ENCODE results near the gene ADAMTS18. TPM values are rescaled to one million over a fixed set of nuclear protein-coding genes. Genes with fewer than 3 reads are reported as not detected.

ADAMTS18 gene
- total RNA-seq, 1 experiment from 2014 or later = not detected

GRCh38 chr16:77470851-77471250, 36.0 kb upstream of the ADAMTS18 start:
- no peaks in the 10 kb centered on the region for H4K20me1 ChIP-seq (ENCODE audit: insufficient read depth)
- no peaks in the 10 kb centered on the region for H3K79me2 ChIP-seq (ENCODE audit: insufficient read depth, low read length)
- no peak overlapping the region for H3K27ac ChIP-seq (ENCODE audit: low read depth, low read length)
- H3K9ac ChIP-seq (ENCODE audit: low read length) = no peak overlapping the region
- no peak for ATAC-seq
- CTCF ChIA-PET = no interaction called here
- intact Hi-C loops (cut with micrococcal nuclease) = no loop called here
- H3K4me2 ChIP-seq (ENCODE audit: low read length) = no peak overlapping the region
- no TSS peak for BruUV-seq (replicated peaks)
- no peaks in the 10 kb centered on the region for H3K9me2 ChIP-seq (ENCODE audit: insufficient read depth)
- peaks cover 32% of the 10 kb centered on the region for H3K27me3 ChIP-seq (ENCODE audit: insufficient read depth, low read length)
- no peak overlapping the region for H3K4me3 ChIP-seq (replicated peaks in 1 of 2; ENCODE audit: low read depth in 1 of 2, low read length in 2 of 2)
- H3K4me1 ChIP-seq (ENCODE audit: control insufficient read depth in 1 of 2, insufficient read depth in 2 of 2, low read length in 2 of 2) = no peaks in the 10 kb centered on the region
- RAD21 ChIA-PET (ENCODE audit: low non-redundant PET in 1 of 2, low total read pairs in 2 of 2, uncharacterized antibody in 2 of 2, unreplicated experiment in 2 of 2) = no interaction called here
- DNase-seq (ENCODE audit: low read depth, low spot score) = no peak
- POLR2A ChIA-PET = no interaction called here
- H3K9me3 ChIP-seq (ENCODE audit: control insufficient read depth in 1 of 2, insufficient read depth in 1 of 2, low read depth in 1 of 2, low read length in 2 of 2) = no peaks in the 10 kb centered on the region
- TF ChIP-seq TCF7L2 (IDR thresholded peaks at IDR 0.05; ENCODE audit: borderline replicate concordance, extremely low read depth, insufficient read depth, insufficient read length) (no peak), ZFX (IDR thresholded peaks at IDR 0.05) (no peak), REST (IDR thresholded peaks at IDR 0.05; ENCODE audit: low read depth) (no peak), RAD21 (IDR thresholded peaks at IDR 0.05; ENCODE audit: low read depth) (no peak), ATF3 (IDR thresholded peaks at IDR 0.05) (no peak), YY1 (IDR thresholded peaks at IDR 0.05; ENCODE audit: extremely low read depth, insufficient replicate concordance, low read depth, low read length) (no peak), FOSL1 (IDR thresholded peaks at IDR 0.05; ENCODE audit: low read depth) (no peak), SP1 (IDR thresholded peaks at IDR 0.05; ENCODE audit: low read depth) (no peak), POLR2AphosphoS5 (IDR thresholded peaks at IDR 0.05; ENCODE audit: low read depth, low read length) (no peak), MAX (IDR thresholded peaks at IDR 0.05) (no peak), CTCF (IDR thresholded peaks at IDR 0.05 in 2 of 3, conservative IDR thresholded peaks at IDR 0.05 in 1 of 3; ENCODE audit: borderline replicate concordance in 1 of 3, insufficient read depth in 1 of 3, low read depth in 2 of 3, low read length in 2 of 3) (no peak), SIN3A (IDR thresholded peaks at IDR 0.05; ENCODE audit: low read depth) (no peak), CBX3 (IDR thresholded peaks at IDR 0.05; ENCODE audit: low read depth) (no peak), EGR1 (IDR thresholded peaks at IDR 0.05; ENCODE audit: low read depth) (no peak), EZH2 (IDR thresholded peaks at IDR 0.05) (no peak), ELF1 (IDR thresholded peaks at IDR 0.05; ENCODE audit: borderline replicate concordance, low read depth) (no peak), ZBTB33 (IDR thresholded peaks at IDR 0.05; ENCODE audit: extremely low read depth, insufficient replicate concordance, low read length) (no peak), JUND (IDR thresholded peaks at IDR 0.05) (no peak), CEBPB (IDR thresholded peaks at IDR 0.05; ENCODE audit: low read depth) (no peak)
- no peaks in the 10 kb centered on the region for H3K36me3 ChIP-seq (ENCODE audit: control insufficient read depth in 1 of 2, insufficient read depth in 2 of 2, low read length in 2 of 2)
- H2AFZ ChIP-seq (ENCODE audit: low read depth, low read length, poor library complexity, severe bottlenecking) = no peak overlapping the region
